ENCODE data around the gene PRKAB1. TPM values are rescaled to one million over a fixed set of nuclear protein-coding genes. Genes with fewer than 3 reads are reported as not detected.

PRKAB1 gene
- total RNA-seq, 1 donor from 2014 or later = 28.5 TPM

DNA sequence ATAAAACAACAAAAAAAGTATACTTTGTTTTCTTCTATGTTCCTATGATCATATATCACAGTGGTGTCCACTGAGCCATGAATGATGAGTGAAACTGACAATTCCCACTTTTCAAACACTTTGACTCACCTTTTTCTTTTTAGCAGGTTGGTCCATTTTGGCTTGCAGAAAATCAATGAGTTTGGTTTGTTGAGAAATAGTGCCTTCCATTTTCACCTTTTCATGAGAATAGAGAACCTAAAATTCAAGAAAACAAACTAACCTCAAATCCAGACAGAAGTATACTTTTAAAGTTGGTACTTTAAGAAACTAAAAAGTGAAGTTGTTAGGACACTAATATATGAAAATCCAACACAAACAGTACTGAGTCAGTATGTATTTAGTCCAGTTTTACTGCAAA, 52.4 kb downstream of the PRKAB1 start:
- Mint-ChIP-seq H3K9me3 (ENCODE audit: unreplicated experiment) (no peaks in the 10 kb centered on the region), H3K4me3 (ENCODE audit: unreplicated experiment) (no peak overlapping the region), H3K27me3 (ENCODE audit: unreplicated experiment) (peaks cover 2% of the 10 kb centered on the region), H3K27ac (ENCODE audit: unreplicated experiment) (no peak overlapping the region), H3K36me3 (ENCODE audit: low read depth, unreplicated experiment) (no peaks in the 10 kb centered on the region), H3K4me1 (ENCODE audit: unreplicated experiment) (peaks cover 16% of the 10 kb centered on the region)
- TF ChIP-seq, protein P1, sequence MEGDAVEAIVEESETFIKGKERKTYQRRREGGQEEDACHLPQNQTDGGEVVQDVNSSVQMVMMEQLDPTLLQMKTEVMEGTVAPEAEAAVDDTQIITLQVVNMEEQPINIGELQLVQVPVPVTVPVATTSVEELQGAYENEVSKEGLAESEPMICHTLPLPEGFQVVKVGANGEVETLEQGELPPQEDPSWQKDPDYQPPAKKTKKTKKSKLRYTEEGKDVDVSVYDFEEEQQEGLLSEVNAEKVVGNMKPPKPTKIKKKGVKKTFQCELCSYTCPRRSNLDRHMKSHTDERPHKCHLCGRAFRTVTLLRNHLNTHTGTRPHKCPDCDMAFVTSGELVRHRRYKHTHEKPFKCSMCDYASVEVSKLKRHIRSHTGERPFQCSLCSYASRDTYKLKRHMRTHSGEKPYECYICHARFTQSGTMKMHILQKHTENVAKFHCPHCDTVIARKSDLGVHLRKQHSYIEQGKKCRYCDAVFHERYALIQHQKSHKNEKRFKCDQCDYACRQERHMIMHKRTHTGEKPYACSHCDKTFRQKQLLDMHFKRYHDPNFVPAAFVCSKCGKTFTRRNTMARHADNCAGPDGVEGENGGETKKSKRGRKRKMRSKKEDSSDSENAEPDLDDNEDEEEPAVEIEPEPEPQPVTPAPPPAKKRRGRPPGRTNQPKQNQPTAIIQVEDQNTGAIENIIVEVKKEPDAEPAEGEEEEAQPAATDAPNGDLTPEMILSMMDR (IDR thresholded peaks at IDR 0.05; ENCODE audit: unreplicated experiment) = no peak
- DNase-seq (ENCODE audit: low spot score) = no peak

DNA sequence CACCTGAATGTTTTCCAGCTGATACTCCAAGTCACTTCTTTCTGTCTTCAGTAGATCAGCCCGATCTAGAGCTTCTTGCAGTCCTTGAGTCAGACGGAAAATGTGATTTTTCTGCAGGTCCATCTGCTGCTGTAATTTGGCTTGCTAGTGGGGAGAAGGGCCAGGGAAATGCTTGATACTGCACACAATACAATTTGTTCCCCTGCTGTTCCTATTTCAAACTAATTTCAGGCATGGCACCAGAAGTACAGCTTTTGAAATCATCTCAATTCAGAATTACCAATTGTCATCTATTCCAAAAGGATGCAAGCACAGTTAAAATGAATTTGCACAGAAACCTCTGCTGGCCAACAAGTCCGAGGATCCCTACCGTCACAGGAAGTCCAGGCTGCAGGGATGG, 53.4 kb downstream of the PRKAB1 start:
- Mint-ChIP-seq H3K27ac (ENCODE audit: unreplicated experiment) (no peak overlapping the region), H3K27me3 (ENCODE audit: unreplicated experiment) (peaks cover 2% of the 10 kb centered on the region), H3K36me3 (ENCODE audit: low read depth, unreplicated experiment) (no peaks in the 10 kb centered on the region), H3K4me1 (ENCODE audit: unreplicated experiment) (peaks cover 15% of the 10 kb centered on the region), H3K4me3 (ENCODE audit: unreplicated experiment) (no peak overlapping the region), H3K9me3 (ENCODE audit: unreplicated experiment) (no peaks in the 10 kb centered on the region)
- DNase-seq (ENCODE audit: low spot score) = no peak
- TF ChIP-seq, protein P1 (IDR thresholded peaks at IDR 0.05; ENCODE audit: unreplicated experiment) = no peak

DNA sequence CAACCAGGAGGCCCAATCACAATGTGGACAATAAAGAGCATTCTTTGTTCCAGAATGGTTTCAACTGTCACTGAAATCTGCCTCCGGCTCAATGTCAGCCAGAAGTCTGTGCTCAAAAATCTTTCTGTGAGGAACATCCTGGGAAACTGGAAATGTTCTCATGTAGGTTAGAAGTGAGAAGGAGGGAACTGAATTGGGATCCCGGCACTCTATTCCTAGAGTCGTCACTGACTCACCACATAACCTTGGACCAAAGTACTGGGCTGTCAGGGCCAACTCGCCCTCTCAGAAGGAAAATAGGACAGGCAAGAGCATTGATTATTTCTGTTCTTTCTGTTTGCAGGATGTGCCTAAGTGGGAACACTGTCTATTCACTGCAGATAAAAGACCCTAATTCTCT, 57.6 kb downstream of the PRKAB1 start:
- H3K9me3 Mint-ChIP-seq (ENCODE audit: unreplicated experiment) = no peaks in the 10 kb centered on the region
- TF ChIP-seq, protein P1 (IDR thresholded peaks at IDR 0.05; ENCODE audit: unreplicated experiment) = no peak
- no peak overlapping the region for H3K27ac Mint-ChIP-seq (ENCODE audit: unreplicated experiment)

DNA sequence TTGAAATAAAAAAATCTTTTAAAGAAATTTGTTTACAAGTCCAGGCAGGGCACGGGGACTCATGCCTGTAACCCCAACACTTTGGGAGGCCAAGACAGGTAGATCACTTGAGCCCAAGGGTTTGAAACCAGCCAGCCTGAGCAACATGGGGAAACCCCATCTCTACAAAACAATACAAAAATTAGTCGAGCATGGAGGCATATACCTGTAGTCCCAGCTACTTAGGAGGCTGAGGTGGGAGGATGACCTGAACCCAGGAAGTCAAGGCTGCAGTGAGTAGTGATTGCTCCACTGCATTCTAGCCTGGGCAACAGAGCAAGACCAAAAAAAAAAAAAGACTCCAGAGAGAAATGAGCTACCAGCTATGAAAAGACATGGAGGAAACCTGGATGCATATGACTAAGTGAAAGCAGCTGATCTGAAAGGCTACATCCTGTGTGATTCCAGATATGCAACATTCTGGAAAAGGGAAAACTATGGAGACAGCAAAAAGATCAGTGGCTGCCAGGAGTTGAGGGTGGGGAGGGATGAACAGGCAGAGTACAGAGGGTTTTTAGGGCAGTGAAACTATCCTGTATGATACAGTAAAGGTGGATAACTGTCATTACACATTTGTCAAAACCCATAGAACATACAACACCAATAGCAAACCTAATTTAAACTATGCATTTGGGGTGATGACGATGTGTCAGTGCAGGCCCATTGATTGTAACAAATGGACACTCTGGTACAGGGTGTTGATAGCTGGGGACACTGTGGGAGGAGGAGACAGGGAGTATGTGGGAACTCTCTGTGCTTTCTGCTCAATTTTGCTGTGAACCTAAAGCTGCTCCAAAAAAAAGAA, 59.9 kb downstream of the PRKAB1 start:
- H3K4me3 Mint-ChIP-seq (ENCODE audit: unreplicated experiment) = no peak overlapping the region
- no peaks in the 10 kb centered on the region for H3K36me3 Mint-ChIP-seq (ENCODE audit: low read depth, unreplicated experiment)
- peaks cover 5% of the 10 kb centered on the region for H3K4me1 Mint-ChIP-seq (ENCODE audit: unreplicated experiment)
- TF ChIP-seq, protein P1 (IDR thresholded peaks at IDR 0.05; ENCODE audit: unreplicated experiment) = no peak
- no peak overlapping the region for H3K27ac Mint-ChIP-seq (ENCODE audit: unreplicated experiment)
- no peaks in the 10 kb centered on the region for H3K27me3 Mint-ChIP-seq (ENCODE audit: unreplicated experiment)
- no peak for DNase-seq (ENCODE audit: low spot score)
- no peaks in the 10 kb centered on the region for H3K9me3 Mint-ChIP-seq (ENCODE audit: unreplicated experiment)

More for the DNA sequence above, 57.6 kb downstream of the PRKAB1 start:
- H3K36me3 Mint-ChIP-seq (ENCODE audit: low read depth, unreplicated experiment) = no peaks in the 10 kb centered on the region
- H3K4me1 Mint-ChIP-seq (ENCODE audit: unreplicated experiment) = peaks cover 8% of the 10 kb centered on the region
- no peak overlapping the region for H3K4me3 Mint-ChIP-seq (ENCODE audit: unreplicated experiment)
- no peaks in the 10 kb centered on the region for H3K27me3 Mint-ChIP-seq (ENCODE audit: unreplicated experiment)
- DNase-seq (ENCODE audit: low spot score) = no peak

DNA sequence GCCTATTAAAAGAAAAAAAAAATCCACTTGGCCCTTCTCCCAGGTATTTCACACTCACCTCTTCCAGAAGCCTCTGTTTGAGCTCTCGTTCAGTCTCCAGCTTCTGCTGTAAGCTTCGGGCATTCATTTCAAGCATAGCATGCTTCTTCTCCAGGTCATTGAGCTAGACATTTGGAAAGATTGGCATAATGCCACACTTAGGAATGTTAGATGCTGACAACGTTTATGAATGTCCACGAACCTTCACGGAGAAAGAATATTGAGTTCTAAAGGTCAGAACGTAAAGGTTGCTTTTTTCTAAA, 60.5 kb downstream of the PRKAB1 start:
- Mint-ChIP-seq H3K9me3 (ENCODE audit: unreplicated experiment) (no peaks in the 10 kb centered on the region), H3K36me3 (ENCODE audit: low read depth, unreplicated experiment) (no peaks in the 10 kb centered on the region), H3K27ac (ENCODE audit: unreplicated experiment) (no peak overlapping the region), H3K27me3 (ENCODE audit: unreplicated experiment) (no peaks in the 10 kb centered on the region), H3K4me3 (ENCODE audit: unreplicated experiment) (no peak overlapping the region), H3K4me1 (ENCODE audit: unreplicated experiment) (peaks cover 4% of the 10 kb centered on the region)
- TF ChIP-seq, protein P1 (IDR thresholded peaks at IDR 0.05; ENCODE audit: unreplicated experiment) = no peak
- no peak for DNase-seq (ENCODE audit: low spot score)

Measured in endothelial cell (in vitro differentiated cells).